ENCODE data around the gene TAMALIN. TPM values are rescaled to one million over a fixed set of nuclear protein-coding genes. Genes with fewer than 3 reads are reported as not detected.

TAMALIN gene
- 10 to 100 TPM in 1 of 2 experiments, 1 to 10 TPM in 1; 6.4 to 11.5 TPM for total RNA-seq

DNA sequence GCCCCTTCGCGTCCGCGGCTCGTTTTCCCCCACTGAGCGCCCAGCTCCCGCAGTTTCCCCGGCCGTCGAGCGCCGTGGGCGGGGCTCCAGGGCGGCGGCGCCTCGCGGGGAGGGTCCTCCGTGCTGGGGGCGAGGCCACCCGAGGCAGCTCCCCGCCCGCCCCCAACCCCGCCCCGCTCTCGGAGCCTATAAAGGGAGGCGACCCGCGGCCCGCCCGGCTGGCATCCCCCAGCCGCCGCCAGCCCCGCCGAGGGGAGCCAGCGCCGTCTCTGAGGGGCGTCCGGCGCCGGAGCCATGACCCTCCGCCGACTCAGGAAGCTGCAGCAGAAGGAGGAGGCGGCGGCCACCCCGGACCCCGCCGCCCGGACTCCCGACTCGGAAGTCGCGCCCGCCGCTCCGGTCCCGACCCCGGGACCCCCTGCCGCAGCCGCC, at the start of gene TAMALIN:
TAMALIN (plus strand) TSS at position 221 of the 432 bp plus-strand sequence; CDS start at position 295, 74 bp downstream.
- peak within 1 kb of the TSS; percentile 71 for H3K27ac Mint-ChIP-seq
- ChIA-PET POLR2A (interaction anchor here (0.6 to 1.2 kb wide), 5 partner anchors 17 to 82 kb away, joined by 3 to 6 read pairs (median 3); partner anchors contain the start of genes ATG101 and NR4A1), CTCF (interaction anchor here (1.5 to 5.6 kb wide), 5 partner anchors 14 to 35 kb away, joined by 3 to 64 read pairs (median 3); no protein-coding TSS in a partner anchor)
- intact Hi-C loops (cut with DNase I, micrococcal nuclease), result loop anchor here (1.0 to 2.0 kb wide), 5 partner anchors 17 to 63 kb away; partner anchors contain the start of genes NR4A1 (in 2 of the 2), ACVR1B (in 1 of the 2) and ATG101 (in 1 of the 2)
- peaks cover 13% of the 10 kb centered on the region for H3K4me1 Mint-ChIP-seq
- no peaks in the 10 kb centered on the region for H3K9me3 Mint-ChIP-seq (ENCODE audit: low read depth)
- peaks cover 10% of the 10 kb centered on the region for H3K36me3 Mint-ChIP-seq (ENCODE audit: low read depth)
- peak; percentile 86 for DNase-seq
- ATAC-seq, result peak; percentile 77
- peaks cover 4% of the 10 kb centered on the region for H3K27me3 Mint-ChIP-seq
- H3K4me3 Mint-ChIP-seq, result peak within 1 kb of the TSS; percentile 78

DNA sequence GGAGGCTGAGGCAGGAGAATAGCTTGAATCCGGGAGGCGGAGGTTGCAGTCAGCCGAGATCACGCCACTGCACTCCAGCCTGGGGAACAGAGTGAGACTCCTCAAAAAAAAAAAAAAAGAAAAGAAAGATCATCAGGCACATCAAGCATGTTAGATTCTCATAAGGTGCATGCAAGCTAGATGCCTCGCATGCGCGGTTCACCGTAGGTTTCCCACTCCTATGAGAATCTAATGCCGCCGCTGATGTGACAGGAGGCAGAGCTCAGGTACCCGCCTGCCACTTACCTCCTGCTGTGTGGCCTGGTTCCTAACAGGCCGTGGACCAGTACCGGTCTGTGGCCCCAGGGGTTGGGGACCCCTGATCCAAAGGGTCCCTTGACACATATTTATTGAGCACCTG, 48.2 kb upstream of the TAMALIN start:
- Mint-ChIP-seq H3K4me3 (no peak overlapping the region), H3K27me3 (no peaks in the 10 kb centered on the region), H3K36me3 (ENCODE audit: low read depth) (peaks cover 17% of the 10 kb centered on the region), H3K9me3 (ENCODE audit: low read depth) (no peaks in the 10 kb centered on the region), H3K4me1 (peaks cover 54% of the 10 kb centered on the region), H3K27ac (no peak overlapping the region)
- ChIA-PET CTCF (interaction anchor here (5.9 kb wide), 1 partner anchor 13 kb away, joined by 32 read pairs; no protein-coding TSS in a partner anchor), POLR2A (no interaction called here)
- ATAC-seq (no peak), DNase-seq (no peak)
- intact Hi-C loops (cut with DNase I, micrococcal nuclease), result no loop called here

DNA sequence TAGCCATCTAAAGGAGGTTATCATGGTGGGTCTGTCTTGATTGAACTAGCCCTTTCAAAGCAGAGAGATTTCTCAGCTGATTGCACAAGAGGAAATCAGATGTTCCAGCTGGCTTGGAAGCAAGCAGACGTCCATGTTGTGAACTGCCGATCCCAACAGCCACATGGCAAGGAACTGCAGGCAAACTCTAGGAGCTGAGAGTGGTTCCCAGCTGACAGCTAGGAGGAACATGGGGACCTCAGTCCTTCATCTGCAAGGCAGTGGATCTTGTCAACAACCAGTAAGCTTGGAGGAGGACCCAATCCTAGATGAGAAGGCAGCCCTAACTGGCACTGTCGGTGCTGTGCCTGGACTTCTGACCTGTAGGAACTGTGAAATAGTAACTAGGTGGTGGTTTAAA, 47.5 kb upstream of the TAMALIN start:
- no peaks in the 10 kb centered on the region for H3K27me3 Mint-ChIP-seq
- POLR2A ChIA-PET, result interaction anchor here (0.5 kb wide), 1 partner anchor 420 kb away, joined by 3 read pairs; no protein-coding TSS in a partner anchor
- intact Hi-C loops (cut with DNase I, micrococcal nuclease), result no loop called here
- H3K27ac Mint-ChIP-seq, result no peak overlapping the region
- H3K4me1 Mint-ChIP-seq, result peaks cover 48% of the 10 kb centered on the region
- no peak for DNase-seq
- peaks cover 17% of the 10 kb centered on the region for H3K36me3 Mint-ChIP-seq (ENCODE audit: low read depth)
- no peaks in the 10 kb centered on the region for H3K9me3 Mint-ChIP-seq (ENCODE audit: low read depth)
- CTCF ChIA-PET, result interaction anchor here (5.9 kb wide), 1 partner anchor 12 kb away, joined by 32 read pairs; no protein-coding TSS in a partner anchor
- ATAC-seq, result no peak
- H3K4me3 Mint-ChIP-seq, result no peak overlapping the region

DNA sequence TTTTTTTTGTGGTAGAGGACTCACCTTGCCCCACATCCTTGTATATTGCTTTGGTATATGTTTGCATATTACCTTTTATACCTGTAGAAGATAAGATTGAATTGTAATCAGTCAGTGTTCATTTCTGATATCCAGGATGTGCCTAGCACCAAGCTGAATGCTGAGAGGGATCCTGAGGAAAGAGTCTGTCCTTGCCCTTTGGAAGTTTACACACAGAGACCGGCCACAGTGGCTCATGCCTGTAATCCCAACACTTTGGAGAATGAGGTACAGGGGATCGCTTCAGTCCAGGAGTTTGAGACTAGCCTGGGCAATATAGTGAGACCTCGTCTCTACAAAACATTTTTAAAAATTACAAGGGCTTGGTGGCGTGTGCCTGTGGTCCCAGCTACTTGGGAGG, 46.8 kb upstream of the TAMALIN start:
- CTCF ChIA-PET, result interaction anchor here (5.9 kb wide), 1 partner anchor 12 kb away, joined by 32 read pairs; no protein-coding TSS in a partner anchor
- intact Hi-C loops (cut with DNase I, micrococcal nuclease), result no loop called here
- no peaks in the 10 kb centered on the region for H3K27me3 Mint-ChIP-seq

DNA sequence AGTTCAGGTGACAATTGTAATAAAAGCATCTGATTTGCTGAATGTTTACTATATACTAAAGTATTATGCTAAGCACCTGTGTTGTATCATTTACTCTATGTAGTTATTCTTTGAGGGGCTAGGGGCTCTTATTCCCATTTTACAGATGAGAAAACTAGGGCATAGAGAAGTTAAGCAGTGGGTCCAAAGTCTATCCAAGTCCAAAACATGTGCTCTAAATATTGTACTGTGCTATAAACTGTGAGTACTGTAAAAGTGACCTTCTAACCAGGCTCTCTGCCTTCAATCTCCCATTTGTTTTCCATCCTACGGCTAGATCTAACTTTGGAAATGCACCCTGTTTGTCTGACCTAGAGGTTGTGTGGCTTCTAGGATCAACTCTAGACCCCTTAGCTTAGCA, 46.3 kb upstream of the TAMALIN start:
- intact Hi-C loops (cut with DNase I, micrococcal nuclease), result no loop called here
- ATAC-seq, result no peak
- H3K27ac Mint-ChIP-seq, result no peak overlapping the region
- no peaks in the 10 kb centered on the region for H3K27me3 Mint-ChIP-seq
- POLR2A ChIA-PET, result interaction anchor here (0.5 kb wide), 1 partner anchor 140 kb away, joined by 6 read pairs; no protein-coding TSS in a partner anchor
- H3K36me3 Mint-ChIP-seq (ENCODE audit: low read depth), result peaks cover 19% of the 10 kb centered on the region
- DNase-seq, result no peak
- peaks cover 37% of the 10 kb centered on the region for H3K4me1 Mint-ChIP-seq
- no peaks in the 10 kb centered on the region for H3K9me3 Mint-ChIP-seq (ENCODE audit: low read depth)
- no peak overlapping the region for H3K4me3 Mint-ChIP-seq
- CTCF ChIA-PET, result interaction anchor here (5.9 kb wide), 1 partner anchor 11 kb away, joined by 32 read pairs; no protein-coding TSS in a partner anchor

More for the DNA sequence above, 46.8 kb upstream of the TAMALIN start:
- Mint-ChIP-seq H3K4me1 (peaks cover 43% of the 10 kb centered on the region), H3K27ac (no peak overlapping the region), H3K4me3 (no peak overlapping the region), H3K36me3 (ENCODE audit: low read depth) (peaks cover 19% of the 10 kb centered on the region), H3K9me3 (ENCODE audit: low read depth) (no peaks in the 10 kb centered on the region)
- no peak for ATAC-seq
- POLR2A ChIA-PET, result interaction anchor here (0.5 kb wide), 1 partner anchor 139 kb away, joined by 6 read pairs; no protein-coding TSS in a partner anchor
- DNase-seq, result no peak

DNA sequence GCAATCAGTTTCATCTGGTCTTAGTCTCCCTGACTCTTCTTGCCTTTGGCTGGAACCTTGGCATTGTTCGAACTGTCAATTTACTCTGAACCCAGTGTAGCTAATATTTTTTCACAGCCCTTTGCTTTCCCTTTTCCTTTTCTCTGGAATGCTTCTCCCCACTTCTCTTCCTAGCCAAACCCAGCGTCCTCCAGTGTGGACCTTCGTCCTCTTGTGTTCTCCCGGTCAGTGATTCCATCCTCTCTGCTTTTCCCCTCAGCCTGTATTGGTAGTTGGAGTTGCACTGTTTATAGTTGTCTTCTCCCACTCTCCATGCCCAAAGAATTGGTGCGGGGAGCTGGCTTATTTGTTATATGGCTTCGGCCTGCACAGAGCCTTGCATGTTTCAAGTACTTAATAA, 45.9 kb upstream of the TAMALIN start:
- ChIA-PET POLR2A (no interaction called here), CTCF (interaction anchor here (5.9 kb wide), 1 partner anchor 11 kb away, joined by 32 read pairs; no protein-coding TSS in a partner anchor)
- no peaks in the 10 kb centered on the region for H3K27me3 Mint-ChIP-seq
- ATAC-seq (no peak), DNase-seq (no peak)
- intact Hi-C loops (cut with DNase I, micrococcal nuclease), result loop anchor here in 1 of 2 experiments (1.0 kb wide), 1 partner anchor 10 kb away; no protein-coding TSS in a partner anchor
- peaks cover 19% of the 10 kb centered on the region for H3K36me3 Mint-ChIP-seq (ENCODE audit: low read depth)
- H3K9me3 Mint-ChIP-seq (ENCODE audit: low read depth), result no peaks in the 10 kb centered on the region
- no peak overlapping the region for H3K4me3 Mint-ChIP-seq
- H3K4me1 Mint-ChIP-seq, result peaks cover 33% of the 10 kb centered on the region
- H3K27ac Mint-ChIP-seq, result no peak overlapping the region

DNA sequence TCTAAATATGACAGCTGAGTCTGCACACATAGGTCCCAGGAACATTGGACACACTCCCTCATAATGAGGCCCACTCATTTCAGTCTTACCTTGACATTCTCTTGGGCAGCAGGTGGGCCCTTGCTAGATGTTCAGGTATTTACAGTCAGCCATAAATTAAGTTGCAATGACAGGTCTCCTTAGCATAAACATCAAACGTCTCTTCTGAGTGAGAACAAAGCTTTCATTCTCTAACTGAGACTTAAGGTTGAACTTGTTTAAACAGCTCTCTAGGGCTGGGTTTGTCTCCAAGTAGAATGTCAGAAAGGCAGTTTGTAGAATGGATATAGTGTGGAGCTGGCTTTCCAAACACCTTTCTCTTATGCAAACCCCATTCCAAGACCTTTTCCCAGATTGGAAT, 44.9 kb upstream of the TAMALIN start:
- DNase-seq, result no peak
- Mint-ChIP-seq H3K36me3 (ENCODE audit: low read depth) (peaks cover 19% of the 10 kb centered on the region), H3K27ac (no peak overlapping the region), H3K27me3 (no peaks in the 10 kb centered on the region), H3K4me1 (peaks cover 31% of the 10 kb centered on the region), H3K9me3 (ENCODE audit: low read depth) (no peaks in the 10 kb centered on the region), H3K4me3 (no peak overlapping the region)
- peak; percentile 64 for ATAC-seq
- ChIA-PET CTCF (interaction anchor here (0.5 to 5.9 kb wide), 9 partner anchors 10 to 87 kb away, joined by 3 to 32 read pairs (median 4); no protein-coding TSS in a partner anchor), POLR2A (interaction anchor here (0.6 kb wide), 1 partner anchor 1742 kb away, joined by 3 read pairs; no protein-coding TSS in a partner anchor)
- intact Hi-C loops (cut with DNase I, micrococcal nuclease), result loop anchor here in 1 of 2 experiments (1.0 kb wide), 1 partner anchor 9 kb away; no protein-coding TSS in a partner anchor

DNA sequence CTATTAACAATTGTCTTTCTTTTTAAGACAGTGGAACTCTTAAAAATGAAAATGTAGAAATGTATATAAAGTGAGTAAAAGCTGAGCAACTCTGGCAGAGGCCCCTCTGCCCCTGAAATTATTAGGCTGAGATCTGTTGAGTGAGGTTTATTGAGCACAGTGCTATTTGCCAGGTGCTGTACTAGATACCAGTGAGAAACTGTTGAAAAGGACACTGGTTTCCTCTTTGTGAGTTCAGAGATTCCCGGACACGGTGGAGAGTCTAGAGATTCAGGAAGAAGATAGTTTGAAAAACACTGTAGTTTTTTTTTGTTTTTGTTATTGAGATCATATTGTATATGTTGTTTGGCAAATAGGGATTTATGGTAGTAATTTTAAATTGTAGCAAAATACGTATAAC, 44.0 kb upstream of the TAMALIN start:
- CTCF ChIA-PET, result interaction anchor here (0.7 to 5.9 kb wide), 8 partner anchors 9 to 87 kb away, joined by 3 to 32 read pairs (median 4); no protein-coding TSS in a partner anchor
- intact Hi-C loops (cut with DNase I, micrococcal nuclease), result no loop called here

DNA sequence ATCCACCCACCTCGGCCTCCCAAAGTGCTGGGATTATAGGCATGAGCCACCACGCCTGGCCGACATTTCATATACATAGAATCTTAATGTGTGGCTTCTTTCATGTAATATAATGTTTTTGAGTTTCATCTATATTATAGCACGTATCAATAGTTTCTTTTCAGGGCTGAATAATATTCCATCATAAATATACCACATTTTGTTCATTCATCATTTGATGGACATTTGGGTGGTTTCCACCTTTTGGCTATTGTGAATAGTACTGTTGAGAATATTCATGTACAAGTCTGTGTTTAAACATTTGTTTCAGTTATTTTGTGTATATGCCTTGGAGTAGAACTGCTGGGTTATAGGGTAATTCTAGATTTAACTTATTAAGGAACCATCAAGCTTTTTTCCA, 43.3 kb upstream of the TAMALIN start:
- no peak for DNase-seq
- Mint-ChIP-seq H3K4me1 (peaks cover 29% of the 10 kb centered on the region), H3K4me3 (no peak overlapping the region), H3K36me3 (ENCODE audit: low read depth) (peaks cover 19% of the 10 kb centered on the region), H3K9me3 (ENCODE audit: low read depth) (no peaks in the 10 kb centered on the region), H3K27me3 (no peaks in the 10 kb centered on the region), H3K27ac (no peak overlapping the region)
- POLR2A ChIA-PET, result no interaction called here
- intact Hi-C loops (cut with DNase I, micrococcal nuclease), result no loop called here
- ATAC-seq, result no peak
- CTCF ChIA-PET, result no interaction called here

More for the DNA sequence above, 44.0 kb upstream of the TAMALIN start:
- H3K27me3 Mint-ChIP-seq, result no peaks in the 10 kb centered on the region
- H3K36me3 Mint-ChIP-seq (ENCODE audit: low read depth), result peaks cover 19% of the 10 kb centered on the region
- DNase-seq (no peak), ATAC-seq (no peak)
- H3K4me1 Mint-ChIP-seq, result peaks cover 29% of the 10 kb centered on the region
- POLR2A ChIA-PET, result no interaction called here
- no peak overlapping the region for H3K4me3 Mint-ChIP-seq
- no peak overlapping the region for H3K27ac Mint-ChIP-seq
- H3K9me3 Mint-ChIP-seq (ENCODE audit: low read depth), result no peaks in the 10 kb centered on the region

DNA sequence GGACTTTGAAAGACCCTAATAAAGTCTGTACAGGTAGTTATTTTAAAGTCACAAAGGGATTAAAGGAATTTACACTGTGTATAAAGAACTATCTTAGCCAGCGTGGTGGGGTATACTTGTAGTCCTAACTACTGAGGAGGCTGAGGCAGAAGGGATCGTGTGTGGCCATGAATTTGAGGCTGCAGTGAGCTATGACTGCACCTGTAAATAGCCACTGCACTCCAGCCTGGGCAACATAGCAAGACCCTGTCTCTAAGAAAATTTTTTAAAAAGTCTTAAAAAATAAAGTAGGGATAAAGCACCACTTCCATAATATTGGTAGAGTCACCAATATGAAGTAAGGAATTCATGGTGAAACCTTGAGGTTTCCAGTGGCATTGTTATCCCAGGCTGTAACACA, 37.1 kb upstream of the TAMALIN start:
- Mint-ChIP-seq H3K27me3 (no peaks in the 10 kb centered on the region), H3K4me3 (no peak overlapping the region), H3K9me3 (ENCODE audit: low read depth) (no peaks in the 10 kb centered on the region), H3K36me3 (ENCODE audit: low read depth) (peaks cover under 1% of the 10 kb centered on the region), H3K4me1 (peaks cover 50% of the 10 kb centered on the region), H3K27ac (no peak overlapping the region)
- POLR2A ChIA-PET, result no interaction called here
- DNase-seq, result no peak
- intact Hi-C loops (cut with DNase I, micrococcal nuclease), result loop anchor here (2.0 to 10.0 kb wide), 6 partner anchors 19 to 575 kb away; partner anchors contain the start of genes ACVR1B (in 1 of the 2), GALNT6 (in 1 of the 2), SLC4A8 (in 1 of the 2) and TAMALIN (in 1 of the 2)
- ATAC-seq, result no peak
- CTCF ChIA-PET, result interaction anchor here (1.5 to 3.7 kb wide), 5 partner anchors 10 to 56 kb away, joined by 3 to 32 read pairs (median 13); no protein-coding TSS in a partner anchor

DNA sequence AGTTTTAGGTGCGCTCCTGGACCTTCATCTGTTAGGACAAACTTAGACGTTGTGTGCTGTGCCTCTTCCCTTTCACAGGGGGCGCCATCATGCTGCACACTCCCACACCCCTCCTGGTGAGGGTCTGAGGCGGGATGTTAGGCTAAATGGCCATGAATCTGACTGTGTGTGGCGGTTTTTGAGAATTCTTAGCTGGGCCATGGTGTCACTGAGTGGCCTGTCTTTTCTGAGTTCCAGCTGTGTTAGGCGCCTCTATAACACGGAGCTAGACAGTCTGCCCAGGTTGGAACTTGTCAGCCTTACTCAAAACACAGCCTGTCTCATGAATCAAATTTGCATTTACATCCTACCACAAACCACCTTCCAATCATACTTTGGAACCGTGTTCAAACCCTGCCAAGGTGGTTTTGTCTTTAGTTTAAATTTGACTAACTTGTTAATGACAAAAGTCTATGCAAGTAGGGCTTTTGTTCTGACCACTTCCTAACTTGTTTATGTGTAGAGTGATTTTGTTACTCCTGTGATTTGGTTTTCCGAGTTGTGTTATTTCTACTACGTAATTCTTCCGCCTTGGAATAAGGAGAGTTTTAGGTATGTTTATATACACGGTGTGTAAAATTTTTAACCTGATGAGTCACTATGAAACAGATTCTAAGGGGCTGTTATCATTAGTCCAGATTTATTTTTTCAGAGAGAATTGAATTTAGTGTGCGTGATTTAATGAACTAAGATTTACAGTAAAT, 35.7 kb upstream of the TAMALIN start:
- POLR2A ChIA-PET, result interaction anchor here (0.5 to 2.0 kb wide), 3 partner anchors 19 to 1238 kb away, joined by 3 to 8 read pairs (median 8); partner anchors contain the start of gene ACVR1B
- ATAC-seq, result peak; percentile 85
- Mint-ChIP-seq H3K36me3 (ENCODE audit: low read depth) (peaks cover 10% of the 10 kb centered on the region), H3K4me3 (peak overlapping the region; percentile 53), H3K27ac (peak overlapping the region; percentile 82), H3K27me3 (no peaks in the 10 kb centered on the region), H3K4me1 (peaks cover 64% of the 10 kb centered on the region), H3K9me3 (ENCODE audit: low read depth) (no peaks in the 10 kb centered on the region)
- CTCF ChIA-PET, result interaction anchor here (0.5 to 3.7 kb wide), 20 partner anchors 10 to 307 kb away, joined by 3 to 32 read pairs (median 5); no protein-coding TSS in a partner anchor
- intact Hi-C loops (cut with DNase I, micrococcal nuclease), result loop anchor here (1.0 to 10.0 kb wide), 12 partner anchors 10 to 602 kb away; partner anchors contain the start of genes ACVR1B (in 2 of the 2), GALNT6 (in 1 of the 2), SLC4A8 (in 1 of the 2) and TAMALIN (in 1 of the 2)
- DNase-seq, result peak; percentile 70
